ENCODE results near the gene FRMD5. TPM values are rescaled to one million over a fixed set of nuclear protein-coding genes. Genes with fewer than 3 reads are reported as not detected.

FRMD5 gene
- total RNA-seq, 1 donor from 2014 or later: 0.54 TPM

GRCh38 chr15:43920815-43921214, 274.3 kb downstream of the FRMD5 start:
- Mint-ChIP-seq H3K4me1 (ENCODE audit: unreplicated experiment) (peaks cover 4% of the 10 kb centered on the region), H3K27me3 (ENCODE audit: unreplicated experiment) (no peaks in the 10 kb centered on the region), H3K27ac (ENCODE audit: unreplicated experiment) (no peak overlapping the region), H3K36me3 (ENCODE audit: low read depth, unreplicated experiment) (no peaks in the 10 kb centered on the region), H3K4me3 (ENCODE audit: unreplicated experiment) (no peak overlapping the region), H3K9me3 (ENCODE audit: unreplicated experiment) (no peaks in the 10 kb centered on the region)
- TF ChIP-seq CTCF (IDR thresholded peaks at IDR 0.05; ENCODE audit: unreplicated experiment): no peak
- no peak for DNase-seq (ENCODE audit: low spot score)

- DNase-seq (ENCODE audit: low spot score): no peak
- no peak for TF ChIP-seq CTCF (IDR thresholded peaks at IDR 0.05; ENCODE audit: unreplicated experiment)
- peaks cover 4% of the 10 kb centered on the region for H3K4me1 Mint-ChIP-seq (ENCODE audit: unreplicated experiment)
- no peaks in the 10 kb centered on the region for H3K27me3 Mint-ChIP-seq (ENCODE audit: unreplicated experiment)
- no peak overlapping the region for H3K27ac Mint-ChIP-seq (ENCODE audit: unreplicated experiment)
- H3K4me3 Mint-ChIP-seq (ENCODE audit: unreplicated experiment): no peak overlapping the region
- no peaks in the 10 kb centered on the region for H3K36me3 Mint-ChIP-seq (ENCODE audit: low read depth, unreplicated experiment)
- H3K9me3 Mint-ChIP-seq (ENCODE audit: unreplicated experiment): no peaks in the 10 kb centered on the region
These were observed 274.8 kb downstream of the FRMD5 start for GRCh38 chr15:43920254-43920600.

- Mint-ChIP-seq H3K9me3 (ENCODE audit: unreplicated experiment) (no peaks in the 10 kb centered on the region), H3K27ac (ENCODE audit: unreplicated experiment) (no peak overlapping the region), H3K4me3 (ENCODE audit: unreplicated experiment) (no peak overlapping the region), H3K27me3 (ENCODE audit: unreplicated experiment) (no peaks in the 10 kb centered on the region), H3K4me1 (ENCODE audit: unreplicated experiment) (peaks cover 4% of the 10 kb centered on the region), H3K36me3 (ENCODE audit: low read depth, unreplicated experiment) (no peaks in the 10 kb centered on the region)
- TF ChIP-seq CTCF (IDR thresholded peaks at IDR 0.05; ENCODE audit: unreplicated experiment): no peak
- DNase-seq (ENCODE audit: low spot score): no peak
These were observed 275.4 kb downstream of the FRMD5 start for GRCh38 chr15:43919540-43920253.

- no peaks in the 10 kb centered on the region for H3K36me3 Mint-ChIP-seq (ENCODE audit: low read depth, unreplicated experiment)
- DNase-seq (ENCODE audit: low spot score): no peak
- H3K9me3 Mint-ChIP-seq (ENCODE audit: unreplicated experiment): no peaks in the 10 kb centered on the region
- no peaks in the 10 kb centered on the region for H3K27me3 Mint-ChIP-seq (ENCODE audit: unreplicated experiment)
- H3K27ac Mint-ChIP-seq (ENCODE audit: unreplicated experiment): no peak overlapping the region
- H3K4me3 Mint-ChIP-seq (ENCODE audit: unreplicated experiment): no peak overlapping the region
- no peak for TF ChIP-seq CTCF (IDR thresholded peaks at IDR 0.05; ENCODE audit: unreplicated experiment)
- peaks cover 4% of the 10 kb centered on the region for H3K4me1 Mint-ChIP-seq (ENCODE audit: unreplicated experiment)
These were observed 276.4 kb downstream of the FRMD5 start for GRCh38 chr15:43918717-43919116.

- Mint-ChIP-seq H3K27ac (ENCODE audit: unreplicated experiment) (no peak overlapping the region), H3K4me1 (ENCODE audit: unreplicated experiment) (peaks cover 4% of the 10 kb centered on the region), H3K27me3 (ENCODE audit: unreplicated experiment) (no peaks in the 10 kb centered on the region), H3K36me3 (ENCODE audit: low read depth, unreplicated experiment) (no peaks in the 10 kb centered on the region), H3K9me3 (ENCODE audit: unreplicated experiment) (no peaks in the 10 kb centered on the region), H3K4me3 (ENCODE audit: unreplicated experiment) (no peak overlapping the region)
- no peak for TF ChIP-seq CTCF (IDR thresholded peaks at IDR 0.05; ENCODE audit: unreplicated experiment)
- no peak for DNase-seq (ENCODE audit: low spot score)
These were observed 278.8 kb downstream of the FRMD5 start for GRCh38 chr15:43916326-43916660.
